ENCODE data around the gene ZNF366. TPM values are rescaled to one million over a fixed set of nuclear protein-coding genes. Genes with fewer than 3 reads are reported as not detected.

The ZNF366 gene
- total RNA-seq, 2 experiments from 2014 or later = not detected

DNA sequence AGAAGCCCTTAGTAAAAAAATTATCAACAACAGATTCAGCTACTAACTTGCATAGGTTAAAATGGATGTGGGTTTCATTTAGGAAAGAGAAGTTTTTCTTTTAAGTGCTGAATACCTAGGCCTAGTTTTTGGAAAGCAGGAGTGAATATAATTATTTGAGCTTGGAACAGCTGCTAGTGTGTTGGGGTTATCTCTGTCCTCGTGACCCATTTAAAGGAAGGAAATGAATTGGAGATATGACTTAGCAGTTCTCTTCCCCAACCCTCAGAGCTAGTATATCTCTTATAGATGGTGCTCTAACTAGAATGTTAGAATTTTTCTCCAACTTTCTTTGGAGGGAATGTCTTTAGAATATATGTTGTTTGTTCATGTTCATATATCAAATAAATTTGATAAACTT is 38.6 kb downstream of the ZNF366 start:
- ChIA-PET CTCF (no interaction called here), POLR2A (no interaction called here)

DNA sequence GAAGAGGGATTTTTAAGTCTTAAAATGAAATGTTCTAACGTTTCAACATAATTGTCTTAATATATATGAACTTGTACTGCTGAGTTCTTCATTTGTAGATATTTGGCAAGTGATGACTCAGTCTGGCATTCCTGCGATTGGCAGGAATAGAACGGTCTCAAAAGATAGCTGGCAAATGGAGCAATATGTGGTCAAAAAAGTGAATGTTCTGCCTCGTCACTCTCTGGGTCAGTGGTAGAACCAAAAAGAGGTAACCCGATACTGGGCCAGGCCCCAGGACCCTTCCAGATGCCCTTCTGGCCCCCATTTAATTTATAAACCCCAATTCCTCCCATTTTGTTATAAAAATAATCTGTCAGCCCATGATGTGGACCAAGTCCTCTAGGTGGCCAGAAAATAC is 39.2 kb downstream of the ZNF366 start:
- ChIA-PET POLR2A (no interaction called here), CTCF (no interaction called here)

DNA sequence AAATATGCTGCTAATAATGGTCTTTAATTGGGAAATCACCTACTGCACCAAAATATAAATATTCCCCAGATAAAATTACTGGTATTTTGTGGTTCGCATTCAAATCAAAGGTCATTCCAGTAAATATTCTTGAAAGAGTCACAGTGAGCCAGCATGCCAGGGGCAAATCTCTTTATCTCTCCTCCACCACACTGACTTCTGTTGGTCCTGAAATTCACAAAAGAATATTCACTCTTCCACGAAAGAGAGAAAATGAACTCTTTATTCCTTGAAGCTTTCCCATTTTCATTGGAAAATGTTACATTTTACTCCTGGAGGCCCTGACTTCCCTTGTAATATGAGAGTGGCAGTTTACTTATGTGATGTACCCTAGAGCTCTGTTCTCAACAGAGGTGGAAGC is 39.7 kb downstream of the ZNF366 start:
- ChIA-PET CTCF (no interaction called here), POLR2A (no interaction called here)

DNA sequence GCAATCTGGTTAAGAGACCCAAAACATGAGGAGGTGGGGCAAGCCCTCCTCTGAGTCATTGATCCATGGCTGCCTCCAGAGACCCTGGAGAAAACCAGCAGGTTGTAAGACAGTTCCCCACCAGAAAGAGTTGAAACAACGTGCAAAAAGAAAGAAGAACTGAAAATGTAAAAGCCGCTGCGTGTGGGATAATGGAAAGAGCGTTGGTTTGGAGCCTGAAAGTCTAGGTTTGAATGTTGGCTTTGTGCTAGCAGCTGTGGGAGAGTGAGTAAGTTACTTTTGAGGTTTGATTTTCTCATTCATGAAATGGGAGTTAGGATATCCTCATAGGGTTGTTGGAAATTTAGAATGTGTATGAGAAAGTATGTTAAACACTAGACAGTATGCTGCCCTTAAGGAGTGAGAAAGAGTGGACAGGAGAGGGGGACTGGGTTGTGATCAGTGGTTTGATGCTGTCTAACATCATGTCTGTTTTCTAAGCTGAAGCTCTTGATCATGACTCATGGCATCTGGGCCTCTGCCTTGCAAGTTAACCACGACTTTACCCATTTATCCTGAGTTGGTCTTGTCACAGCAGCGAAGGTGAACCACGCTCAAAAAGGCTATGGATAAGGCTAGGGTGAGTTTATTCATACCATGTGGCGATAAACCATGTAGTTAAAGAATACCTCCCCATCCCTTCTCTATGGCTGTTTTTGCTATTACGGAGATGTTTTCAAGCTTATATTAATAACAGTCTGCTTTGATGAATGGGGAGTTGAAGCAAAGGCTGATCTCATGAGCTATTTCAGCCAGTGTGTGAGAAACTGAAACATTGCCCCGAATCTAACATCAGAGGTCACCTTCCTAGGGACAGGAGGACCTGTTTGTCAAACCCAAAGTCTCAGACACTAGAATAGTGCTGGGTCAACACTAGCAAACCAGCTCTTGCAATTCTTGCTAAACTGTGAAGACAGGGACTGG is 41.3 kb downstream of the ZNF366 start:
- ChIA-PET CTCF (interaction anchor here (0.5 kb wide), 1 partner anchor 697 kb away, joined by 3 read pairs; no protein-coding TSS in a partner anchor), POLR2A (interaction anchor here (0.6 kb wide), 1 partner anchor 118 kb away, joined by 3 read pairs; no protein-coding TSS in a partner anchor)

DNA sequence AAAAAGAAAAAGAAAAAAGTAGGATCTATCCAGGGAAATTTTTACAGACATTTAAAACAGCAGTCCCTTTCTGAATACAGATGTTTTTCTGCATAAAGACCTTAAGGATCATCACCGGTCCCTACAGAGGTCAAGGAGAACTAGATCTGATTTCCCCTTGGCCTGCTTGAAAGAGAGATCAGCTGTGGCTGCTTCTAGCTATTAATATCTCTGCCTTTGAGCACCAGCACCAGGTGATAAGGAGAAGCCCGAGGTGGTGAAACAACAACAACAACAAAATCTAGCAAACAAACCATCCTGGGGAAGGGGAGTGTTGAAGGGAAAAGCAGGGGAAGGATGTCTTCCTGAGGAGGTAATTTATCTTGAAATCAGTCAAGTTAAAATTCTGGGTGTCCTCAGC is 42.1 kb downstream of the ZNF366 start:
- CTCF ChIA-PET = no interaction called here
- POLR2A ChIA-PET = no interaction called here

DNA sequence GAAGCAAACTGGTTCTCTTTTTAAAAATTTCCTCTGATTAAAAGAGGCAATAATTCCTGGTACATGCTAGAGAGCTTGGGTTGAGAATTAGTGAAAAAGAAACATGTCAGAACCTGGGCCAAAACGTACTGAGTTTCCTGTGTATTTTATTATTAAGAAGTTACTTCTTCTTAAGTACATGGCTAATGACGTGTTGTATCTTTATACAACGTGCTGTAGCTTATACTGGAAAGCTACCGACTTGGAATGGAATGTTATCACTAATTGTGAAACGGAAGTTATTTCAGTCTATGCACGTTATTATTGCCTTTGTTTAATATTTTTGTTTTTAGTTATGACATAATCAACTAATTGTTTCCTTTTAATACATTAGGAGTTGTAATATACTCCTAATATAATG is 43.1 kb downstream of the ZNF366 start:
- POLR2A ChIA-PET = no interaction called here

DNA sequence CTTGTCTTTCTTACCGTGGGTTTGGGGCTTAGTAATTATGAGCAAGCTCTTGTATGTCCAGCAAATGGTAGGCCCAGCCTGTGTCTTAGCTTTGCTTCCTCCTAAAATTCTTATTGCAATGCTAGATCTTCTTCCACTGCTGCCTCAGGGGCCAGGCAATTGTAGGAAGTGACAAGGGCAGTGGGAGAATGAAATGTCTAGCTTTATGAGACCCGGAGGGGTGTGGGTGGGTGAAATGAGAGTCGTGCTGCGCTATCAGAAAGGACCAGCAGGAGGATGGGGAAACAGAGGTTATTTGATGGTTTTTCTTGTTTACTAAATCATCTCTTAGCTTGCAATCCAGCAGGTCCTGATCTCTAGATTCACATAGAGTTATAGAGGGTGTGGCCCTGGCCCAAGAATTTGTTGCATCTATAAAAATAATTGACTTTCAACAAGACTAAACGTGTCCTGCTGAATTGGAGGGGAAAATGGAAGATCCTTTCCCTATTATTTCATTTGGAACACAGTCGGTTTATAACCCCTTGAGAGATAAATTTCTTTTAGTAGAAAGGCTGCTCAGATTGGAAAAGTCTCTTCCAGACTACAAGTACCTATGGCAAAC is 43.7 kb downstream of the ZNF366 start:
- POLR2A ChIA-PET = no interaction called here
- CTCF ChIA-PET = no interaction called here

More for the DNA sequence above, 43.1 kb downstream of the ZNF366 start:
- CTCF ChIA-PET = no interaction called here

DNA sequence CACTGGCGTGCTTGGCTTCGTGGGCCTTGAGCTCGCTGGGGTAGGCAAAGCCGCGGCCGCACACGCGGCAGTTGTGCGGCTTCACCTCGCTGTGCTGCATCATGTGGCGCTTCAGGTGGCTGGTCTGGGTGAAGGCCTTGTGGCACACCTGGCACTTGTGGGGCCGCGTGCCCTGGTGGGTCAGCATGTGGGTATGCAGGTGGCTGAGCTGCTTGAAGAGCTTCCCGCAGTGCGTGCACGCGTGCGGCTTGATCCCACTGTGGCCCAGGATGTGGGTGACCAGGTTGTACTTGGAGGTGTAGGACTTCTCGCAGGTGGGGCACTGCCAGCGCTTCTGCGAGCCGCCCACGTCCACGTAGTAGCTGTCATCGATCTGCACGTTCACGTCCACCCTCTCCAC is 46.8 kb downstream of the ZNF366 start:
- ChIA-PET CTCF (interaction anchor here (1.1 kb wide), 1 partner anchor 19 kb away, joined by 3 read pairs; no protein-coding TSS in a partner anchor), POLR2A (no interaction called here)

DNA sequence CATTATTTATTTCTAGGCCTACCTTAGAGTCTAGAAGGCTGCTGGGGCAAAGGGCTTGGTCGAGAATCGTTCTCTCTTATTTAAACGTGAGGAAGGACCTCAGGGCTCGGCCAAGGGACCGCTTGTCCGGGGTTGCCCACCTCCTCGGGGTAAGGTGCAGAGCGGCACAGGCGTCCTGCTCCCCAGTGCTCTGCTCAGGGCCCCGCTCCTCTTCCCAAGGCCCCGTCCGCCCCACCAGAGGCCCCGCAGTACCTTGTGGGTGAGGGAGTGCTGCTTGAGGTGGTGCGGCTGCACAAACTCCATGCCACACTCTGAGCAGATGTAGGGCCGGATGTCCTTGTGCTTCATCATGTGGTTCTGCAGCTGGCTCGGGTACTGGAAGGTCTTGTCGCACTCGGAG is 47.3 kb downstream of the ZNF366 start:
- ChIA-PET POLR2A (no interaction called here), CTCF (interaction anchor here (1.1 kb wide), 1 partner anchor 20 kb away, joined by 3 read pairs; no protein-coding TSS in a partner anchor)

DNA sequence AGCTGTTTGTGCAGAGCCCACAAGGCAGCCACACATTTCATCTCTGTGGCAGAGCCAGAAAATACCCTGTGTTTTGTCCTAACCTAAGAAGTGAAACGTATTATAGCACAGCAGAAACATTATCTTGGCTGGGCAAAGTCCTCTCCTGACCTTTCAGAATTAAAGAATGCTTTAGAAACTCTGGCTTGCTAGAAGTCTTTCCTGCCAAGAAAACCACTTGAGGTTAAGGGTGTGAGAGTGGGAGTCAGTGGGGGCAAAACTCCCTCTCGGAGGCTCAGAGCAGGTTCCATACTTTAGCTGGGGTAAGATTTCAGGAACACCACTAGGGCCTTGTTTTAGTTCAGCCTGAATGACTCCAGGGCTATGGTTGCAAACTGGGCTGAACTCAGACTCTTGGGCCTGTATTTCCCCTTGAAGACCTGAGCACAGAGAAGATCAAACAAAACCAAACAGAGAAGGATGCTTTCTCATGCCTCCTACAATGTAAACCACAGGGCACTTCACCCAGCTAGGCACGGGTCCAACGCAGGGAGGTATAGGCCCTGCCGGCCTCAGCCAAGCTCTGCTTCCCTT is 48.0 kb downstream of the ZNF366 start:
- ChIA-PET CTCF (no interaction called here), POLR2A (no interaction called here)

DNA sequence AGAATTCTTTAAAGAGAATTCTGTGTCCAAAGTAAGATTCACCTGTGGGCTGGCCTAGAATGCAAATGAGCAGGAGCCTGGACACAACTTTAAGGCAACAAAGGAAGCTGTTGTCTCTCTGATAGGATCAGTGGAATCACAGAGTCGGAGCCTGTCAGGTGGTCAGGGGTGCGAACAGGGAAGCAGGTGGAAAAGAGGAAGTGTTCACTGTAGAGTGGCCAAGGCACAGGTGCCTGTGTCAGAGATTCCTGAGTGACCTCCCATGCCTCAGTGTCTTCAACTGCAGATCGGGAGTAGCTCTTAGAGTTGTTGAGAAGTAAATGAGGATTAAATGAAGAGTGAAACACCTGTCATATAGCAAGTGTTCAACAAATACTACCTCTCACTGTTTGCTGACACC is 48.8 kb downstream of the ZNF366 start:
- ChIA-PET POLR2A (no interaction called here), CTCF (no interaction called here)

DNA sequence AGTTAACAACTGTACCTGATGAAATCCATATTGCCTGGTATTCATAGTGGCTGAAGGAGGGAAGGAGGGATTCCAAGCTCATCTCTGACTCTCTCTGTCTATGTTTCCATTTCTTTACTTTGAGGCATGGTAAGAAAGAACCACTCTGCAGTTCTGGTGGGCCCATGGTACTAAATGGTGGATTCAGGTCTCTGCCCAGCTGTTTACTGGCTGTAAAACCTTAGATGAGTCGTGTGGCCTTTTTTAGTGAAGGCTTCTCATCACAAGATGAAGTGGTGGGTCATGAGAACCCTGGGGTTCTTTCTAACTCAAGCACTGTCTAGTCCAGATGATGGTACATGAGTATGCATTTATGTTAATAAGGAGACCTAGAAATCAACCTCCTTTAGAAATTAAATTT is 49.7 kb downstream of the ZNF366 start:
- ChIA-PET POLR2A (no interaction called here), CTCF (no interaction called here)

DNA sequence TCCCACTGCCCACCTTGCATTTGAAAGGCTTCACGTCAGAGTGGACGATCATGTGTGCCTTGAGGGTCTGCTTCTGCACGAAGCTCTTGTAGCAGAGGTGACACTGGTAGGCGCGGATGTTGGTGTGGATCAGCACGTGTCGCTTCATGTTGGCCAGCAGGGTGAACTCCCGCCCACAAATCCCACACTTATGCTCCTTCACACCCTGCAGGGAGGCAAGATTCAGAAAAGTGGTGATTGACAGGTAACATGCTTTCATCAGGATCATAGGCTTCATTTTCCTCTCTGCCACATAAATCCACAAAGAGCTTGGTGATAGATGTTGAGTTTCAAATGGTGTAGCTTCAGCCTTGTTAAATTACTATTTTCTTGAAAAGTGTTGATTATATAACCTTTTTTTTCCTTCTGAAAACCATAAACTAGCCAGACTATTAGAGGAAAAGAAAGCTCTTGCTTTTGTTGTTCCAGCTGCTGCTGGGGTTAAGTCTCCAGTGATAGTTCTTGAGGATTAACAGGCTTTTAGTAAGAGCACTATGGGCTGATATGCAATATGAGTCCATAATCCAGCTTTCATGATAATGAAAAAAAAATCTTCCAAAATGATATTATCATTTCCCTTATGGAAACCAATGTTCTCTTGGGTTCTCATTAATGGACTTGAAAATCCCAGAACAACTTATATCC is 50.7 kb downstream of the ZNF366 start:
- ChIA-PET POLR2A (no interaction called here), CTCF (no interaction called here)

DNA sequence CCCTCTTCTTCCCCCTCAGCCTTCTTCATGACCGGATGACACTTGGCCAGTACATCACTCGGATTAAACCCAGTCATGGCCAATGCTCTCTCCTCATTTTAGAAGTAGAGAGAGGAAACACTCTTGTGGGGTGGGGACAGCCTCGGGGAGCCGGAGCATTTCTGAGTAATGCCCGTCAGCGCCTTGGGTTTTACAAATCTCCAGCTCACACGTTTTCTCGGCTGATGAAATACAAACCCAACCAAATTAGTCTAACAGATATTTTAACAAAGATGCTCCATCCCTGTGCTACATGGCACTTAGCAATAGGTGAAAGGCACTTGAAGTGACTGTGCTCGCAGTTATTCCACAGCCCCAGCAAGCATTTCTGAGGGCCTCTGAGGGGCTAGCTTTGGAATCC is 51.7 kb downstream of the ZNF366 start:
- POLR2A ChIA-PET = no interaction called here
- CTCF ChIA-PET = no interaction called here

DNA sequence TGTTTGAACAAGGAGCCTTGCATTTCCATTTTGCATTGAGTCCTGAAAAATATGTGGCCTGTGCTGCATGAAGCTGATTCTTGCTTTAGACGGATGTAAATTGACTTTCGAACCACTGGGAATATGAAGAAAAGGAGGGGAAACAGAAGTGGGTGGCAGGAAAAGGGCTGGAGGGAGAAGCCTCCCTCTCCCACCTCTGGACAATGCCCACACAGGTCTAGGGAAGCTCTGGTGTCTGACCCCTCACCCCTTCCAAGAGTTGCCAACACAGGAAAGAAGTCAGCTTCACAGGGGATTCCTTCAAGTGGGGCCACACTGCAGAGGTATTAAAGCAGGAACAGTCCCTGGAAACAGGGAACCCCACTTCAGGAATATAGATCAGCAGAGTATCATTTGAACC is 52.2 kb downstream of the ZNF366 start:
- POLR2A ChIA-PET = no interaction called here
- CTCF ChIA-PET = no interaction called here

DNA sequence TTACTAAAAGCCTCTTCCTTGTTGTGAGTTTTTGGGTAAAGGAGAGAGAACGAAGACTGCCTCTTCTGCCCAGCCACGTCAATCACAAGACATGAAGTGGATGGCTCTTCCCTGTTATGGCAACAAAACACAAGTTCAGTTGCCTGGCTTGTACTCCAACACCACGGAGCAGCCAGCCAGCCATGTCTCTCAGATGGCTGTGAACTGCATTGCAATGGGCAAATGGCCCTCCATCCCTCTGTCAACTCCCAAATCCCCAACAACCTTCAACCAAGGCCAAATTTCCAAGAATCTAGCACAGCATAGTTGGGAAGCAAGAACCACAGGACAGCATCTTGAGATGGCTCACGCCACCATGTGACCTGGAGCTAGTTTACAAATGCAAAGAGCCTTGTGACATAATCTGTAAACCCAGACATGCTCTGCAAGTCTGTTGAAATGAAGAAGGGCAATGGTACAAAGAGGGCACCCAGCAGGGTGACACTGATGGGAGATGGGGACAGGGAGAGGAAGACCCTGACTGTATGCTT is 53.9 kb downstream of the ZNF366 start:
- POLR2A ChIA-PET = no interaction called here
- CTCF ChIA-PET = no interaction called here

DNA sequence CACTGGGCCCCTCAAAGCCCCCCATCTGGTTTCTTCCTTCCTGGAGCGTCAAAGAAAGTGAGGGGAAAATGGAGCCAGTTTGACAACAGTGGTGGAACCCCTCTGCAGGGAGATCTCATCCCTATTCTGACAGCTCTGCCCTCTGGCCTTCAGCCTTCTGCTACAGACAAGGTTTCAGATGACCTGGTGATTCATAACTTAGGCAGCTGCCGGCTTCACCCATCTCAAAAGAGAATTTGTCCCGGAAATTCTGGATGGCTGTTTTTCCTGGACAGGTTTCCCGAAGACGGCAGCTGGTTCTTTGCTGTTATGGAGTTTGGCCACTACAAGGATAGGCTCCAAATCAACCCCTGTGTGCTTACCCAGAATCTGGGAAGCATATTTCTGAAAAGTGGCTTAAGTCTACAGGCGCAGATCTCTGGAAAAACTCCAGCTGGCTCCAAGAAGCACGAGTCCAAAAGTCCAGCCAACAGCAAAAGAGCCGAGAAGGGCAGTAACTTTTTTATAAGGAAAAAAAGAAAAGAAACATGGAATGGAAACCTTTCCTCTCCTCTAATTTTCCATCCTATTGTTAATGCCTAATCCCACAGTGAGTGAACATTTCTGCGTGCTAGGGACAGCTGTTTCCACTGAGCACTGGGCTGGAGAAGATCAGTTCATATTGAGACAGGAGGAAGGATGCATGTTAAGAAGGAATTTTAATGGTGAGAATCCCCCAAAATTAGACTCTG is 54.5 kb downstream of the ZNF366 start:
- ChIA-PET CTCF (no interaction called here), POLR2A (no interaction called here)

DNA sequence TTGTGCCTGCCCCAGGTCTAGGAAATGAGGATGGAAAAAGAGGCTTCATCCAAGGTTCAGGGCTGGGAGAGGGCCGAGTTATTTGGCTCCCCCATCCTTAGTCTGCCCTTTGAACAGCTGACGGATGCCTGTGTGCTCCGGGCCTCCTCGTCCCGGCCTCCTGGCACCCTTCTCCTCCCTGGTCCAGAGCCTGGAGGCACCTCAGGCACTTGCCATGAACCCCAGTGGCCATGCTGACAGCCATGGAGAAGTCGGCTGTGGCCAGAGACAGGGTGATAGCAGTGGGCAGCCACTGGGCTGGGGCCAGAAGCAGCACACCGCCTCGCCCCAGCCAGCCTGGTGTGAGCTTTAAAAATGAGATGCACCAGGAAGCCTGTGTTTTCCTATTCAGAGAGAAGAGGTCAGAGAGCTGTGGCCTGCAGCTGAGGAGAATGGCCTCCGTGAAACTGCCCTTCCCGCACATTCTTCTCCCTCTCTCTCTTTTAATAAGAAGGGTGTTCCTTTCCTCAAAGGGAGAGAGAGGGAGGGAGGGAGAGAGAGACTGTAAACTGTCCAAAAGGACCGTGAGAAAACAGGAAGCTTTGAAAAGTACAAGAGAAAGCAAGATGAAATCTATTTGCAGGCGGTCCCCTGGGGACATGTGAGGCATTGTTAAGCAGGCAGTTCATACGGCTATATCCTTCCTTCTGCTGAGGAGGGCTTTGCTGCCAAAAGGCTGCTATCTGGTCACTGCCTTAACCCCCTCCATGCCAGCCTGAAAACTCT is 55.3 kb downstream of the ZNF366 start:
- POLR2A ChIA-PET = interaction anchor here (0.5 to 0.6 kb wide), 2 partner anchors 59 to 1007 kb away, joined by 3 to 4 read pairs; no protein-coding TSS in a partner anchor
- CTCF ChIA-PET = no interaction called here

DNA sequence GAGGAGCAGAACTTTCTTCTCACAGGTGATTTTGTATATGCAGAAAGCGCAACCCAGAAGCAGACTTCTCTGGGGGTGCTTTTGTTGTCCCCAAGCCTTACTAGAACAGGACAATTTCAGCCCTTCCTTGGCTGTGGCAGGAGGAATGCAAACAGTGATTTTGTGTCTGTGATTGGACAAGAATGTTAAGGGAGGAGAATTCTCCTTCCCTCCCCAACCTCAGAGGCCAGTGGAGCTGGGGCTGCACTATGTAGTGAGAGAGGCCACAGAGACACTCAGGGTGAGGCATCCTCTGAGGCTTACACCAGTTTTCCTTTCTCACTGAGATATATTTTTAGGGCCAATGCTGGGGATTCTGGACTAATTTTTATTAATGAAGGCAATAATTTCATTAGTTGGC is 58.8 kb downstream of the ZNF366 start:
- POLR2A ChIA-PET = no interaction called here

More for the DNA sequence above, 58.8 kb downstream of the ZNF366 start:
- CTCF ChIA-PET = no interaction called here
